Measurements from ENCODE around the gene EXOSC2.

EXOSC2 gene

GRCh38 chr9:130732136-130732535 is 38.6 kb downstream of the EXOSC2 start:
- no peak overlapping the region for H3K27ac ChIP-seq (ENCODE audit: insufficient read depth in 1 of 2, low read depth in 1 of 2, low read length in 2 of 2, poor library complexity in 1 of 2, severe bottlenecking in 2 of 2)
- H3K9me3 ChIP-seq (ENCODE audit: control extremely low read depth in 1 of 5, control insufficient read depth in 4 of 5, insufficient read depth in 2 of 5, low read depth in 1 of 5, low read length in 4 of 5), result peaks cover 0 to 2% (median 0%) of the 10 kb centered on the region in 5 experiments
- H3K4me1 ChIP-seq (ENCODE audit: control extremely low read depth in 1 of 4, control insufficient read depth in 4 of 4, insufficient read depth in 4 of 4, low read length in 3 of 4), result peaks cover 0 to 2% (median 1%) of the 10 kb centered on the region in 4 experiments
- peaks cover 0 to 3% (median 0%) of the 10 kb centered on the region in 4 experiments for H3K36me3 ChIP-seq (ENCODE audit: control insufficient read depth in 4 of 4, insufficient read depth in 4 of 4, low read length in 3 of 4)
- ChIA-PET CTCF (interaction anchor here (0.6 to 1.7 kb wide), 6 partner anchors 12 to 132 kb away, joined by 3 to 7 read pairs (median 3); no protein-coding TSS in a partner anchor), POLR2A (no interaction called here)
- H3K4me3 ChIP-seq (ENCODE audit: control insufficient read depth in 1 of 7, extremely low read depth in 1 of 7, insufficient read depth in 4 of 7, low read depth in 2 of 7, low read length in 6 of 7), result no peak overlapping the region
- DNase-seq, result peak; percentile 18 to 26 (median 26)
- no peaks in the 10 kb centered on the region for H3K27me3 ChIP-seq (replicated peaks in 2 of 5; ENCODE audit: control insufficient read depth in 4 of 5, insufficient read depth in 5 of 5, low read length in 4 of 5)
- WGBS (ENCODE audit: insufficient coverage), result 100% methylated on average over 2 of the region's 2 CpGs

DNA sequence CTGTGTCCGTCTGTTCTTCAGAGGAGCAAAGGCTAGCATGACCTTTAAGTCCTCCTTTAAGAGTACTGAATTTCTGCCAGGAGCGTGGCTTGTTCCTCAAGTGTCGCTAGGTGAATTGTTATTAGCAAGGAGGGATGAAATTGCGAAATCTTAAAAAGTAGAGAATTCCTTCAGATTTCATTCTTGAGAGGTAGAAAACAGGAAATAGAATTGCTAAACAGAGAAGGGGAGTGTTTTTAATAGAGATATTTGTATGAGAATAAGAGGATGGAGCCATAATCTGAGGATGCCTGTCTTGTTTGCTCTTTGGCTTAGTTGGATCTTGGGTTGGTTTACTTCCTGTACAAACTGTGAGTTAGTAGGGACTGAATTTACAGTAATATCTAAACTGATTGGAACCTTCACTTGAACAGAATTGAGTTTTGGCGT is 39.2 kb downstream of the EXOSC2 start:
- 90% methylated on average over 2 of the region's 5 CpGs for WGBS (ENCODE audit: insufficient coverage)
- Histone ChIP-seq H3K27me3 (replicated peaks in 2 of 5; ENCODE audit: control insufficient read depth in 4 of 5, insufficient read depth in 5 of 5, low read length in 4 of 5) (no peaks in the 10 kb centered on the region), H3K4me1 (ENCODE audit: control extremely low read depth in 1 of 4, control insufficient read depth in 4 of 4, insufficient read depth in 4 of 4, low read length in 3 of 4) (peaks cover 0 to 2% (median 1%) of the 10 kb centered on the region in 4 experiments), H3K9me3 (ENCODE audit: control extremely low read depth in 1 of 5, control insufficient read depth in 4 of 5, insufficient read depth in 2 of 5, low read depth in 1 of 5, low read length in 4 of 5) (peaks cover 0 to 2% (median 0%) of the 10 kb centered on the region in 5 experiments), H3K27ac (ENCODE audit: insufficient read depth in 1 of 2, low read depth in 1 of 2, low read length in 2 of 2, poor library complexity in 1 of 2, severe bottlenecking in 2 of 2) (no peak overlapping the region), H3K4me3 (ENCODE audit: control insufficient read depth in 1 of 7, extremely low read depth in 1 of 7, insufficient read depth in 4 of 7, low read depth in 2 of 7, low read length in 6 of 7) (no peak overlapping the region), H3K36me3 (ENCODE audit: control insufficient read depth in 4 of 4, insufficient read depth in 4 of 4, low read length in 3 of 4) (peaks cover 0 to 3% (median 0%) of the 10 kb centered on the region in 4 experiments)
- DNase-seq, result no peak
- POLR2A ChIA-PET, result no interaction called here
- CTCF ChIA-PET, result interaction anchor here (0.6 to 1.7 kb wide), 3 partner anchors 11 to 68 kb away, joined by 3 read pairs; no protein-coding TSS in a partner anchor

- no peak for DNase-seq
- Histone ChIP-seq H3K27ac (ENCODE audit: insufficient read depth in 1 of 2, low read depth in 1 of 2, low read length in 2 of 2, poor library complexity in 1 of 2, severe bottlenecking in 2 of 2) (no peak overlapping the region), H3K36me3 (ENCODE audit: control insufficient read depth in 4 of 4, insufficient read depth in 4 of 4, low read length in 3 of 4) (peaks cover 0 to 4% (median 1%) of the 10 kb centered on the region in 4 experiments), H3K4me3 (ENCODE audit: control insufficient read depth in 1 of 7, extremely low read depth in 1 of 7, insufficient read depth in 4 of 7, low read depth in 2 of 7, low read length in 6 of 7) (no peak overlapping the region), H3K4me1 (ENCODE audit: control extremely low read depth in 1 of 4, control insufficient read depth in 4 of 4, insufficient read depth in 4 of 4, low read length in 3 of 4) (peaks cover 0 to 2% (median 1%) of the 10 kb centered on the region in 4 experiments), H3K27me3 (replicated peaks in 2 of 5; ENCODE audit: control insufficient read depth in 4 of 5, insufficient read depth in 5 of 5, low read length in 4 of 5) (no peaks in the 10 kb centered on the region), H3K9me3 (ENCODE audit: control extremely low read depth in 1 of 5, control insufficient read depth in 4 of 5, insufficient read depth in 2 of 5, low read depth in 1 of 5, low read length in 4 of 5) (no peaks in the 10 kb centered on the region)
- WGBS (ENCODE audit: insufficient coverage), result no CpG with 5 or more reads among the region's 4 CpGs
- CTCF ChIA-PET, result no interaction called here
- POLR2A ChIA-PET, result no interaction called here
These were observed 42.0 kb downstream of the EXOSC2 start for GRCh38 chr9:130735566-130735965.

GRCh38 chr9:130736834-130737233 is 43.3 kb downstream of the EXOSC2 start:
- H3K36me3 ChIP-seq (ENCODE audit: control insufficient read depth in 4 of 4, insufficient read depth in 4 of 4, low read length in 3 of 4), result peaks cover 0 to 7% (median 2%) of the 10 kb centered on the region in 4 experiments
- CTCF ChIA-PET, result interaction anchor here (1.1 kb wide), 1 partner anchor 10 kb away, joined by 3 read pairs; no protein-coding TSS in a partner anchor
- no peak overlapping the region for H3K27ac ChIP-seq (ENCODE audit: insufficient read depth in 1 of 2, low read depth in 1 of 2, low read length in 2 of 2, poor library complexity in 1 of 2, severe bottlenecking in 2 of 2)
- H3K4me3 ChIP-seq (ENCODE audit: control insufficient read depth in 1 of 7, extremely low read depth in 1 of 7, insufficient read depth in 4 of 7, low read depth in 2 of 7, low read length in 6 of 7), result no peak overlapping the region
- WGBS (ENCODE audit: insufficient coverage), result no CpG with 5 or more reads among the region's 1 CpG
- no peaks in the 10 kb centered on the region for H3K27me3 ChIP-seq (replicated peaks in 2 of 5; ENCODE audit: control insufficient read depth in 4 of 5, insufficient read depth in 5 of 5, low read length in 4 of 5)
- no peak for DNase-seq
- H3K9me3 ChIP-seq (ENCODE audit: control extremely low read depth in 1 of 5, control insufficient read depth in 4 of 5, insufficient read depth in 2 of 5, low read depth in 1 of 5, low read length in 4 of 5), result no peaks in the 10 kb centered on the region
- H3K4me1 ChIP-seq (ENCODE audit: control extremely low read depth in 1 of 4, control insufficient read depth in 4 of 4, insufficient read depth in 4 of 4, low read length in 3 of 4), result peaks cover 0 to 2% (median 1%) of the 10 kb centered on the region in 4 experiments
- POLR2A ChIA-PET, result no interaction called here

- ChIA-PET CTCF (no interaction called here), POLR2A (no interaction called here)
- Histone ChIP-seq H3K4me1 (ENCODE audit: control extremely low read depth in 1 of 4, control insufficient read depth in 4 of 4, insufficient read depth in 4 of 4, low read length in 3 of 4) (no peaks in the 10 kb centered on the region), H3K27me3 (replicated peaks in 2 of 5; ENCODE audit: control insufficient read depth in 4 of 5, insufficient read depth in 5 of 5, low read length in 4 of 5) (no peaks in the 10 kb centered on the region), H3K9me3 (ENCODE audit: control extremely low read depth in 1 of 5, control insufficient read depth in 4 of 5, insufficient read depth in 2 of 5, low read depth in 1 of 5, low read length in 4 of 5) (no peaks in the 10 kb centered on the region), H3K27ac (ENCODE audit: insufficient read depth in 1 of 2, low read depth in 1 of 2, low read length in 2 of 2, poor library complexity in 1 of 2, severe bottlenecking in 2 of 2) (no peak overlapping the region), H3K4me3 (ENCODE audit: control insufficient read depth in 1 of 7, extremely low read depth in 1 of 7, insufficient read depth in 4 of 7, low read depth in 2 of 7, low read length in 6 of 7) (no peak overlapping the region), H3K36me3 (ENCODE audit: control insufficient read depth in 4 of 4, insufficient read depth in 4 of 4, low read length in 3 of 4) (peaks cover 0 to 7% (median 2%) of the 10 kb centered on the region in 4 experiments)
- WGBS (ENCODE audit: insufficient coverage), result no CpG with 5 or more reads among the region's 3 CpGs
- DNase-seq, result no peak
These were observed 44.7 kb downstream of the EXOSC2 start for GRCh38 chr9:130738281-130738680.

- no peaks in the 10 kb centered on the region for H3K4me1 ChIP-seq (ENCODE audit: control extremely low read depth in 1 of 4, control insufficient read depth in 4 of 4, insufficient read depth in 4 of 4, low read length in 3 of 4)
- WGBS (ENCODE audit: insufficient coverage), result no CpG with 5 or more reads among the region's 4 CpGs
- no peak overlapping the region for H3K4me3 ChIP-seq (ENCODE audit: control insufficient read depth in 1 of 7, extremely low read depth in 1 of 7, insufficient read depth in 4 of 7, low read depth in 2 of 7, low read length in 6 of 7)
- ChIA-PET POLR2A (no interaction called here), CTCF (interaction anchor here (0.6 to 1.5 kb wide), 2 partner anchors 15 to 31 kb away, joined by 3 to 4 read pairs; no protein-coding TSS in a partner anchor)
- no peak for DNase-seq
- H3K36me3 ChIP-seq (ENCODE audit: control insufficient read depth in 4 of 4, insufficient read depth in 4 of 4, low read length in 3 of 4), result peaks cover 0 to 7% (median 2%) of the 10 kb centered on the region in 4 experiments
- H3K9me3 ChIP-seq (ENCODE audit: control extremely low read depth in 1 of 5, control insufficient read depth in 4 of 5, insufficient read depth in 2 of 5, low read depth in 1 of 5, low read length in 4 of 5), result no peaks in the 10 kb centered on the region
- no peak overlapping the region for H3K27ac ChIP-seq (ENCODE audit: insufficient read depth in 1 of 2, low read depth in 1 of 2, low read length in 2 of 2, poor library complexity in 1 of 2, severe bottlenecking in 2 of 2)
- H3K27me3 ChIP-seq (replicated peaks in 2 of 5; ENCODE audit: control insufficient read depth in 4 of 5, insufficient read depth in 5 of 5, low read length in 4 of 5), result no peaks in the 10 kb centered on the region
These were observed 45.5 kb downstream of the EXOSC2 start for GRCh38 chr9:130739081-130739480.

- Histone ChIP-seq H3K4me1 (ENCODE audit: control extremely low read depth in 1 of 4, control insufficient read depth in 4 of 4, insufficient read depth in 4 of 4, low read length in 3 of 4) (no peaks in the 10 kb centered on the region), H3K27ac (ENCODE audit: insufficient read depth in 1 of 2, low read depth in 1 of 2, low read length in 2 of 2, poor library complexity in 1 of 2, severe bottlenecking in 2 of 2) (no peak overlapping the region), H3K4me3 (ENCODE audit: control insufficient read depth in 1 of 7, extremely low read depth in 1 of 7, insufficient read depth in 4 of 7, low read depth in 2 of 7, low read length in 6 of 7) (no peak overlapping the region), H3K27me3 (replicated peaks in 2 of 5; ENCODE audit: control insufficient read depth in 4 of 5, insufficient read depth in 5 of 5, low read length in 4 of 5) (no peaks in the 10 kb centered on the region), H3K36me3 (ENCODE audit: control insufficient read depth in 4 of 4, insufficient read depth in 4 of 4, low read length in 3 of 4) (peaks cover 0 to 7% (median 2%) of the 10 kb centered on the region in 4 experiments), H3K9me3 (ENCODE audit: control extremely low read depth in 1 of 5, control insufficient read depth in 4 of 5, insufficient read depth in 2 of 5, low read depth in 1 of 5, low read length in 4 of 5) (no peaks in the 10 kb centered on the region)
- ChIA-PET CTCF (interaction anchor here (1.5 kb wide), 1 partner anchor 30 kb away, joined by 3 read pairs; no protein-coding TSS in a partner anchor), POLR2A (no interaction called here)
- DNase-seq, result no peak
- WGBS (ENCODE audit: insufficient coverage), result 98% methylated on average over 8 of the region's 11 CpGs
These were observed 46.8 kb downstream of the EXOSC2 start for GRCh38 chr9:130740218-130741023.

Data from common myeloid progenitor, CD34-positive (primary cell).